Measurements from ENCODE around the gene LASP1. TPM values are rescaled to one million over a fixed set of nuclear protein-coding genes. Genes with fewer than 3 reads are reported as not detected.

Gene LASP1
- total and polyA plus RNA-seq, 9 donors = 40.9 to 138 (median 95.0) TPM

DNA sequence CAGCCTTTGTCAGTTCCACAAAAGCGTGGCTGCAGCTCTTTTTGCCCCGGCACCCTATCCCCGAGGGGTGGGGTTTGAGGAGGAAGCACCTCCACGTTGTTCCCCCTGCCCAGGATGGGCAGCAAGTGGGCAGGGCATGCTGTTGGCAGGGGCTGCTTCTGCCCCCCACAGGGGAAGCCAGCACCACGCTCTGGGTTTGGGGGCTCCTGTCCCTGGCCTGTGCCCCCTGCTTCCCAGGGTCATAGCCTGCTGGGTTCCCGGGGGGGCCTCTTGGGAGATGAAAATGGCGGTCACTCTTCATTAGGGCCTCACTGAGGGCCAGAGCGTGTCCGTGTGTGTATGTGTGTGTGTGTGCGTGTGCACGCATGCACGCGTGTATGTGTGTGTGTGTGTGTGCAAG is 22.8 kb downstream of the LASP1 start:
- Histone ChIP-seq H3K27ac (no peak overlapping the region), H3K4me1 (ENCODE audit: insufficient read depth) (peaks cover 21% of the 10 kb centered on the region), H3K36me3 (no peaks in the 10 kb centered on the region), H3K9me3 (no peaks in the 10 kb centered on the region), H3K27me3 (no peaks in the 10 kb centered on the region), H3K4me3 (no peak overlapping the region)
- WGBS, 3 donors = 79 to 83% (median 81%) methylated on average over 13 of the region's 13 CpGs
- no peak for TF ChIP-seq EP300 (IDR thresholded peaks at IDR 0.05)
- TF ChIP-seq, protein P1, sequence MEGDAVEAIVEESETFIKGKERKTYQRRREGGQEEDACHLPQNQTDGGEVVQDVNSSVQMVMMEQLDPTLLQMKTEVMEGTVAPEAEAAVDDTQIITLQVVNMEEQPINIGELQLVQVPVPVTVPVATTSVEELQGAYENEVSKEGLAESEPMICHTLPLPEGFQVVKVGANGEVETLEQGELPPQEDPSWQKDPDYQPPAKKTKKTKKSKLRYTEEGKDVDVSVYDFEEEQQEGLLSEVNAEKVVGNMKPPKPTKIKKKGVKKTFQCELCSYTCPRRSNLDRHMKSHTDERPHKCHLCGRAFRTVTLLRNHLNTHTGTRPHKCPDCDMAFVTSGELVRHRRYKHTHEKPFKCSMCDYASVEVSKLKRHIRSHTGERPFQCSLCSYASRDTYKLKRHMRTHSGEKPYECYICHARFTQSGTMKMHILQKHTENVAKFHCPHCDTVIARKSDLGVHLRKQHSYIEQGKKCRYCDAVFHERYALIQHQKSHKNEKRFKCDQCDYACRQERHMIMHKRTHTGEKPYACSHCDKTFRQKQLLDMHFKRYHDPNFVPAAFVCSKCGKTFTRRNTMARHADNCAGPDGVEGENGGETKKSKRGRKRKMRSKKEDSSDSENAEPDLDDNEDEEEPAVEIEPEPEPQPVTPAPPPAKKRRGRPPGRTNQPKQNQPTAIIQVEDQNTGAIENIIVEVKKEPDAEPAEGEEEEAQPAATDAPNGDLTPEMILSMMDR (IDR thresholded peaks at IDR 0.05) = no peak
- TF ChIP-seq POLR2A (IDR thresholded peaks at IDR 0.05) = no peak
- intact Hi-C loops (cut with DNase I) = no loop called here
- no peak for DNase-seq

DNA sequence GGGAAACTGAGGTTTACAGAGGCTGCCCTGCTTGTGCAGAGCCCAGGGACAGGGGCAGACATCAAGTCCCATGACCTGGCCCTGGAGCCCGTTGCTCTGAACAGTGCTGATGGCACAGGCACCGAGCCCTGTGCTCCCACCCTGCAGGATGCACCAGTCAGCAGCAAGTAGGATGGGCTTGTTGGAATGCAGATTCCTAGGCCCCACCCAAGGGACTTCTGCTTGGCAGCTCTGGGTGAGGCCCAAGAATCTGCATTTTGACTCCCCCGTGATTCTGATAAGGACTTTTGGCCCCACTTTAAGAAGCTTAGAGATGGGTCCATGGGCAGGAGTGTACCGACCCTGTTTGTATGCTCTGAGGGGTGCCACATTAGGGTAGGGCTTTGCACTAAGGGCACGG is 23.3 kb downstream of the LASP1 start:
- no peak overlapping the region for H3K27ac ChIP-seq
- H3K36me3 ChIP-seq = no peaks in the 10 kb centered on the region
- TF ChIP-seq, protein P1 (IDR thresholded peaks at IDR 0.05) = no peak
- TF ChIP-seq POLR2A (IDR thresholded peaks at IDR 0.05) = no peak
- TF ChIP-seq EP300 (IDR thresholded peaks at IDR 0.05) = no peak
- H3K4me3 ChIP-seq = no peak overlapping the region
- H3K9me3 ChIP-seq = no peaks in the 10 kb centered on the region
- no peak for DNase-seq
- peaks cover 21% of the 10 kb centered on the region for H3K4me1 ChIP-seq (ENCODE audit: insufficient read depth)
- WGBS, 3 donors = 39 to 55% (median 44%) methylated on average over 5 of the region's 5 CpGs
- intact Hi-C loops (cut with DNase I) = no loop called here
- no peaks in the 10 kb centered on the region for H3K27me3 ChIP-seq

DNA sequence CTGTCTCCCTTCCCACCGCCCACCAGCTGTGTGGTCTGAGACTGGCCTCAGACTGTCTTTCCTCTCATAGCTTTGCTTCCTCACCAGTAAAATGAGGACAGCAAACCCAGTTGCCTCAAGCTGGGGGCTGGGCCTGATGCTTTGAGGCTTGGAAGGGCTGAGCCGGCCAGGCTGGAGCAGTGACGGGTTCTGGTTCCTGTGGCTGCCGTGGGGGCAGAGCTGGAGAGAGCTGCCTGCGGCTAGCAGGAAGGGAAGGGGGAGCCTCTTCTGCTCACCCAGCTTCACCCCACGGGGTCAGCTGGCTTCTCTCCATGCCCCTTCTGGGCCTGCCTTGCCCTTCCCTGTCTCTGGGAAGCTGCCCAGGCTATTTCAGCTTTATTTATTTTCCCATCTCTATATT is 23.7 kb downstream of the LASP1 start:
- intact Hi-C loops (cut with DNase I) = no loop called here
- Histone ChIP-seq H3K4me3 (no peak overlapping the region), H3K4me1 (ENCODE audit: insufficient read depth) (peaks cover 21% of the 10 kb centered on the region), H3K9me3 (no peaks in the 10 kb centered on the region), H3K27me3 (no peaks in the 10 kb centered on the region), H3K27ac (no peak overlapping the region), H3K36me3 (no peaks in the 10 kb centered on the region)
- 22 to 45% (median 36%) methylated on average over 6 of the region's 6 CpGs for WGBS, 3 donors
- TF ChIP-seq POLR2A (IDR thresholded peaks at IDR 0.05) = no peak
- TF ChIP-seq EP300 (IDR thresholded peaks at IDR 0.05) = no peak
- TF ChIP-seq, protein P1 (IDR thresholded peaks at IDR 0.05) = no peak
- no peak for DNase-seq

DNA sequence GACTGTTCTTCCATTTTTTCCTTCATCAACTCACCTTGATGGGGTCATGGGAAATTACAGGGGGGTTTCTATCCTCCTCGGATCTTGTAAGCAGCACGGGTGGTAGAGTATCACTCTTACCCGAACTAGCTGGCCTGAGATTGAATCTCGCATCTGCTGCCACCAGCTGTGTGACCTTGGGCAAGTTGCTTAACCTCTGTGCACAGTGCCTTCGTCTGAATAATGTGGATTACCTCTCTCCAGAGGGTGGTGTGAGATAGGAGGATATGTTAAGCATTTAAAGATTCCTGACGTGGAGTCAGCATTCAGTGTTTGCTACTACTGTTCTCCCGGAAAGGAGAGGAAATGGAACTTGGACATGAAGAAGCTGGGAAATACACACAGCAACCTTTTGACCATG is 24.4 kb downstream of the LASP1 start:
- intact Hi-C loops (cut with DNase I) = no loop called here
- DNase-seq = no peak
- Histone ChIP-seq H3K9me3 (no peaks in the 10 kb centered on the region), H3K36me3 (no peaks in the 10 kb centered on the region), H3K4me3 (no peak overlapping the region), H3K4me1 (ENCODE audit: insufficient read depth) (peaks cover 21% of the 10 kb centered on the region), H3K27ac (no peak overlapping the region), H3K27me3 (no peaks in the 10 kb centered on the region)
- 14 to 37% (median 29%) methylated on average over 7 of the region's 7 CpGs for WGBS, 3 donors
- no peak for TF ChIP-seq POLR2A (IDR thresholded peaks at IDR 0.05)
- TF ChIP-seq, protein P1 (IDR thresholded peaks at IDR 0.05) = no peak
- TF ChIP-seq EP300 (IDR thresholded peaks at IDR 0.05) = no peak

Measured in ovary (tissue), 9 donors.